ENCODE measurements around the gene ZBTB9.

DNA sequence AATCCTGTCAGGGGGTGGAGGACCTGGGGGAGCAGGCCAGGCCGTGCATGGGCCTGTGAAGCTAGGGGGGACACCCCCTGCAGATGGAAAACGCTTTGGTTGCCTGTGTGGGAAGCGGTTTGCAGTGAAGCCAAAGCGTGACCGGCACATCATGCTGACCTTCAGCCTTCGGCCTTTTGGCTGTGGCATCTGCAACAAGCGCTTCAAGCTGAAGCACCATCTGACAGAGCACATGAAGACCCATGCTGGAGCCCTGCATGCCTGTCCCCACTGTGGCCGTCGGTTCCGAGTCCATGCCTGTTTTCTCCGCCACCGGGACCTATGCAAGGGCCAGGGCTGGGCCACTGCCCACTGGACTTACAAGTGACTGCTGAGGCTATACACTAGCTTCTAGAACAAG lies 1.8 kb downstream of the ZBTB9 start:
- no peak for TF ChIP-seq POLR2A (IDR thresholded peaks at IDR 0.05)
- TF ChIP-seq, protein P1, sequence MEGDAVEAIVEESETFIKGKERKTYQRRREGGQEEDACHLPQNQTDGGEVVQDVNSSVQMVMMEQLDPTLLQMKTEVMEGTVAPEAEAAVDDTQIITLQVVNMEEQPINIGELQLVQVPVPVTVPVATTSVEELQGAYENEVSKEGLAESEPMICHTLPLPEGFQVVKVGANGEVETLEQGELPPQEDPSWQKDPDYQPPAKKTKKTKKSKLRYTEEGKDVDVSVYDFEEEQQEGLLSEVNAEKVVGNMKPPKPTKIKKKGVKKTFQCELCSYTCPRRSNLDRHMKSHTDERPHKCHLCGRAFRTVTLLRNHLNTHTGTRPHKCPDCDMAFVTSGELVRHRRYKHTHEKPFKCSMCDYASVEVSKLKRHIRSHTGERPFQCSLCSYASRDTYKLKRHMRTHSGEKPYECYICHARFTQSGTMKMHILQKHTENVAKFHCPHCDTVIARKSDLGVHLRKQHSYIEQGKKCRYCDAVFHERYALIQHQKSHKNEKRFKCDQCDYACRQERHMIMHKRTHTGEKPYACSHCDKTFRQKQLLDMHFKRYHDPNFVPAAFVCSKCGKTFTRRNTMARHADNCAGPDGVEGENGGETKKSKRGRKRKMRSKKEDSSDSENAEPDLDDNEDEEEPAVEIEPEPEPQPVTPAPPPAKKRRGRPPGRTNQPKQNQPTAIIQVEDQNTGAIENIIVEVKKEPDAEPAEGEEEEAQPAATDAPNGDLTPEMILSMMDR (IDR thresholded peaks at IDR 0.05) = no peak
